C4-2B (cell line): ENCODE data around the gene SPEM1.

Experiments
- ZFX ChIP-seq: fragments of 450-650 bp; IDR thresholded peaks from 2 replicates; pipeline ENCODE4 v1.6.1; 2017
- TF ChIP-seq, protein P1 (sequence below): fragments of 450-650 bp; conservative IDR thresholded peaks from 2 replicates; pipeline ENCODE4 v1.5.1; 2017; ENCODE audit warnings: mild to moderate bottlenecking

GRCh38 chr17:7423679-7424078 is 3.6 kb downstream of the SPEM1 start:
- TF ChIP-seq, protein P1, sequence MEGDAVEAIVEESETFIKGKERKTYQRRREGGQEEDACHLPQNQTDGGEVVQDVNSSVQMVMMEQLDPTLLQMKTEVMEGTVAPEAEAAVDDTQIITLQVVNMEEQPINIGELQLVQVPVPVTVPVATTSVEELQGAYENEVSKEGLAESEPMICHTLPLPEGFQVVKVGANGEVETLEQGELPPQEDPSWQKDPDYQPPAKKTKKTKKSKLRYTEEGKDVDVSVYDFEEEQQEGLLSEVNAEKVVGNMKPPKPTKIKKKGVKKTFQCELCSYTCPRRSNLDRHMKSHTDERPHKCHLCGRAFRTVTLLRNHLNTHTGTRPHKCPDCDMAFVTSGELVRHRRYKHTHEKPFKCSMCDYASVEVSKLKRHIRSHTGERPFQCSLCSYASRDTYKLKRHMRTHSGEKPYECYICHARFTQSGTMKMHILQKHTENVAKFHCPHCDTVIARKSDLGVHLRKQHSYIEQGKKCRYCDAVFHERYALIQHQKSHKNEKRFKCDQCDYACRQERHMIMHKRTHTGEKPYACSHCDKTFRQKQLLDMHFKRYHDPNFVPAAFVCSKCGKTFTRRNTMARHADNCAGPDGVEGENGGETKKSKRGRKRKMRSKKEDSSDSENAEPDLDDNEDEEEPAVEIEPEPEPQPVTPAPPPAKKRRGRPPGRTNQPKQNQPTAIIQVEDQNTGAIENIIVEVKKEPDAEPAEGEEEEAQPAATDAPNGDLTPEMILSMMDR = no peak
- TF ChIP-seq ZFX = no peak
